ENCODE data around the gene MED27. TPM values are rescaled to one million over a fixed set of nuclear protein-coding genes. Genes with fewer than 3 reads are reported as not detected.

Gene MED27
- total and polyA plus RNA-seq, 8 donors: 3.2 to 11.7 (median 5.8) TPM

GRCh38 chr9:132040808-132041207, 38.9 kb downstream of the MED27 start:
- Histone ChIP-seq H3K27me3 (no peaks in the 10 kb centered on the region), H3K36me3 (no peaks in the 10 kb centered on the region), H3K9me3 (no peaks in the 10 kb centered on the region), H3K4me1 (no peaks in the 10 kb centered on the region), H3K4me3 (no peak overlapping the region), H3K27ac (no peak overlapping the region)
- no peak for FAIRE-seq
- no peak for DNase-seq
- TF ChIP-seq CTCF (IDR thresholded peaks at IDR 0.05): no peak
- WGBS, 2 donors: 85 to 87% methylated on average over 5 of the region's 5 CpGs
- no peak for ATAC-seq
- intact Hi-C loops (cut with DNase I): no loop called here

GRCh38 chr9:132040246-132040645, 39.4 kb downstream of the MED27 start:
- Histone ChIP-seq H3K4me1 (no peaks in the 10 kb centered on the region), H3K27ac (no peak overlapping the region), H3K9me3 (no peaks in the 10 kb centered on the region), H3K4me3 (no peak overlapping the region), H3K27me3 (no peaks in the 10 kb centered on the region), H3K36me3 (no peaks in the 10 kb centered on the region)
- DNase-seq (no peak), FAIRE-seq (no peak), ATAC-seq (peak in 1 of 4 donors; percentile 14)
- WGBS, 2 donors: 84 to 88% methylated on average over 10 of the region's 10 CpGs
- intact Hi-C loops (cut with DNase I): no loop called here
- TF ChIP-seq CTCF (IDR thresholded peaks at IDR 0.05): no peak

GRCh38 chr9:132039284-132039683, 40.4 kb downstream of the MED27 start:
- FAIRE-seq (no peak), DNase-seq (no peak), ATAC-seq (no peak)
- Histone ChIP-seq H3K4me1 (no peaks in the 10 kb centered on the region), H3K9me3 (no peaks in the 10 kb centered on the region), H3K36me3 (no peaks in the 10 kb centered on the region), H3K4me3 (no peak overlapping the region), H3K27me3 (no peaks in the 10 kb centered on the region), H3K27ac (no peak overlapping the region)
- intact Hi-C loops (cut with DNase I): no loop called here
- WGBS, 2 donors: 96 to 97% methylated on average over 9 of the region's 9 CpGs
- no peak for TF ChIP-seq CTCF (IDR thresholded peaks at IDR 0.05)

GRCh38 chr9:132037458-132037857, 42.2 kb downstream of the MED27 start:
- peak in 1 of 4 donors; percentile 45 for ATAC-seq

GRCh38 chr9:132036521-132036920, 43.1 kb downstream of the MED27 start:
- Histone ChIP-seq H3K27ac (no peak overlapping the region), H3K9me3 (no peaks in the 10 kb centered on the region), H3K4me1 (no peaks in the 10 kb centered on the region), H3K27me3 (no peaks in the 10 kb centered on the region), H3K4me3 (no peak overlapping the region), H3K36me3 (no peaks in the 10 kb centered on the region)
- intact Hi-C loops (cut with DNase I): no loop called here
- no peak for TF ChIP-seq CTCF (IDR thresholded peaks at IDR 0.05)
- no peak for ATAC-seq
- DNase-seq: no peak
- no peak for FAIRE-seq
- 91 to 92% methylated on average over 5 of the region's 5 CpGs for WGBS, 2 donors

More at GRCh38 chr9:132037458-132037857, 42.2 kb downstream of the MED27 start:
- Histone ChIP-seq H3K36me3 (no peaks in the 10 kb centered on the region), H3K27ac (no peak overlapping the region), H3K4me3 (no peak overlapping the region), H3K27me3 (no peaks in the 10 kb centered on the region), H3K4me1 (no peaks in the 10 kb centered on the region), H3K9me3 (no peaks in the 10 kb centered on the region)
- intact Hi-C loops (cut with DNase I): no loop called here
- FAIRE-seq (no peak), DNase-seq (no peak)
- WGBS, 2 donors: 84% methylated on average over 6 of the region's 6 CpGs
- no peak for TF ChIP-seq CTCF (IDR thresholded peaks at IDR 0.05)

Data from pancreas (tissue), 10 donors.